ENCODE data around the gene METRN.
"Not testable (repeated sequence)": the region's sequence is repeated elsewhere in the genome, so short reads cannot be mapped to it uniquely, and the experiment has no call there.

METRN gene

DNA sequence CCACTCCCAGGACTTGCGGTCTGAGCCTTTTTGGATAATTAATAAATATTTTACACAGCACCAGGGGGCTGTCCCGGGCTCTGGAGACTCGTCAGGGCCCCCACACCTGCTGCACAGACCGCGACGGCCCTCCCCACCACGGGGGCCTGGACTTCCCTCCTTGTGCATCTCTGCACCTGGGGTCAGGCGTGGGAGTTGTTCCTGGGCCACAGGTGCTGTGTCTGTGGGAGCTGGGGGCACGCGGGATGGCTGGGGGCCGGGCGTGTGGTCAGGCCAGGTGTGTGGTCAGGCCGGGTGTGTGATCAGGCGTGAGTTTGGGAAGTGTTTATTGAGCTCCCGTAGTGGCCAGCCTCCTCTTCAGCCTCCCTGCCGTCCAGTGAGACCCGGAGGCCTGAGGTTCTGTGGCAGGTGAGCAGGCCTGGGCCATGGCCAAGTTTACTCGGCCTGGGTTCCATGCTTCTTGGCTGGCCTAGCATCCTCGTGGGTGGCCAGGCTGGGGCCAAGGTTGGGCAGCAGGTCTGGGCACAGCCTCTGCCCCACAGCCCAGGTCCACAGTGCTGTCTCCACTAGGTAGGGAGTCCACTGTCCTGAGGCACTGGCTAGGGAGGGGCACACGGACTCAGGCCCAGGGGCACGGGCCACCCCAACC lies 36.6 kb upstream of the METRN start:
- no peak for FAIRE-seq

DNA sequence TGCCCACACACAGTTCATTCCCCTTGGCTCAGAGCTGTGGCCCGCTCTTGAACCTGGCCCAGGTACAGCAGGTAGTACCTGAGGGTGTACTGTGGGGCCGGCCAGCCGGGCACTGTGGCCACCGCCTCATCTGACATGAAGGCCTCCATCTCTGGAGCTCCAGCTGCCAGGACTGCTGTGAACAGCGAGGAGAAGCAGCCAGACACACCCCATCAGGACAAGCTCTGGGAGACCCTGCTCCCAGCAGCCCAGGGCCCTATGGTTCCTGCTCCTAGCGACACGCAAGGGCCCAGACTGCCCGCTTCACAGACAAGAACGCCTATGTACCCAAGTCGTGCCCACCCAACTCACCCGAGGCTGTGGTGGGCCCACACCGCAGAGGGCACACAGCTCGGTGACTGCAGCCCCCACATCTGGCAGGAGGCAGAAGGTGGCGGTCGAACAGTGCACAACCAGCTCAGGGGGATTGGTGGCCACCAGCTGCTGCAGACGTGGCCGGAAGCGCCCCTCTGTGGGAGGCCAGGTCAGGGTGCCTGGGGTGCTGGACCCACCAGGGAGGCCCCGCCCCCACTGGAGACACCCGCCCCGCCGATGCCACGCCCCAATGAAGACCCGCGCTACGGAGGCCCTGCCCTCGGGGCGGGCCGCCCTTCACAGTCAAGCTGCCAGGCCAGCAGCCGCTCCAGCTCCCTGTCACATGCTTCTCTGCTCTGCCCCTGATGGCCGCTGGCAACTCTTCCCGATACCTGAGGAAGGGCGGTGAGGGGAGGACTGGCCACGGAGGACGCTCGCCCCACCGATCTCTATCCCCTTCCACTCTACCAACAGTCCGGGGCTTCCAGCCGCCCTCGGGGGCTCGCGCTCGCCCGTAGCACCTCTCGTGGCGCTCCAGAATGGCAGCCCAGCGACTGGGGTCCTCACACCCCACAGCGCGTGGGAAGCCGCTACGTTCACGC lies 35.8 kb upstream of the METRN start:
- FAIRE-seq = no peak

DNA sequence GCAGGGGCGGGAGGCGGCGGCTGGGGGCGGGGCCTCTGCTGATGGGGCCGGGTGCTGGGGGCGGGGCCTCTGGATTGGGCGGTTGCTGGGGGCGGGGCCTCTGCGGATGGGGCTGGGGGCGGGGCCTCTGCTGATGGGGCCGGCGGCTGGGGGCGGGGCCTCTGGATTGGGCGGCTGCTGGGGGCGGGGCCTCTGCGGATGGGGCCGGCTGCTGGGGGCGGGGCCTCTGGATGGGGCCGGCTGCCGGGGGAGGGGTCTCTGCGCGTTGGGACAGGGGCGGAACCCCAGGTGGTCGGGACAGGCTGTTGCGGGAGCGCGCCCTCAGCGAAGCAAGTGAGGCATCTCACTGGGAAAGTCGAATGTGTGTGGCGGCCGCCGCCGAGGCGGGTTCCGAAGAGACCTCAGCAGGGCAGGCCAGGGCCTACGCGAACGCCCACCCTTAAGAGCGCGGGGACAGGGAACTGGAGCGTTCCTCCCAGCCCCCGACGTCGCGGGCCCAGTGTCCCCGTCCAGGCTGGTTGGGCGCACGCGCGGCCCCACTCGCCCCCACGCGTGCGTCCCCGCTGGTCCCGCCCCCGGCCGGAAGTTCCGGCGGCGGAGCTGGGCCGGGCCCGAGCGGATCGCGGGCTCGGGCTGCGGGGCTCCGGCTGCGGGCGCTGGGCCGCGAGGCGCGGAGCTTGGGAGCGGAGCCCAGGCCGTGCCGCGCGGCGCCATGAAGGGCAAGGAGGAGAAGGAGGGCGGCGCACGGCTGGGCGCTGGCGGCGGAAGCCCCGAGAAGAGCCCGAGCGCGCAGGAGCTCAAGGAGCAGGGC lies 34.9 kb upstream of the METRN start, which contains the start of gene STUB1:
Gene STUB1, plus strand, starts transcription at position 597 of the 811 bp plus-strand sequence. Its CDS starts 116 bp downstream, at position 713.
- no peak for FAIRE-seq

DNA sequence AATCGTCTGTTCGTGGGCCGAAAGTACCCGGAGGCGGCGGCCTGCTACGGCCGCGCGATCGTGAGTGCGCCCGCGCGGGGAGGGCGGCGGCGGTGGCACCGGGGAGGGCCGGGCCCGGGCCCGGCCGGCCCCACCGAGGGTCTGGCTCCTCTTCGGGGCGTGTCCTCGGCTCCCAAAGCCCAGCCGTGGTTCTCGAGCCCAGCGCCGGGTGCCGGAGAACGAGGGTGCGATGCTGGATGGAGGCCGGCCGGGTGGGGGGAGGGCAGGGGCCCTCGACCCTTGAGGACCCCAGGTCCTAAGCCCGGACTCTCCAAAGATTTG lies 34.3 kb upstream of the METRN start:
- FAIRE-seq = no peak

DNA sequence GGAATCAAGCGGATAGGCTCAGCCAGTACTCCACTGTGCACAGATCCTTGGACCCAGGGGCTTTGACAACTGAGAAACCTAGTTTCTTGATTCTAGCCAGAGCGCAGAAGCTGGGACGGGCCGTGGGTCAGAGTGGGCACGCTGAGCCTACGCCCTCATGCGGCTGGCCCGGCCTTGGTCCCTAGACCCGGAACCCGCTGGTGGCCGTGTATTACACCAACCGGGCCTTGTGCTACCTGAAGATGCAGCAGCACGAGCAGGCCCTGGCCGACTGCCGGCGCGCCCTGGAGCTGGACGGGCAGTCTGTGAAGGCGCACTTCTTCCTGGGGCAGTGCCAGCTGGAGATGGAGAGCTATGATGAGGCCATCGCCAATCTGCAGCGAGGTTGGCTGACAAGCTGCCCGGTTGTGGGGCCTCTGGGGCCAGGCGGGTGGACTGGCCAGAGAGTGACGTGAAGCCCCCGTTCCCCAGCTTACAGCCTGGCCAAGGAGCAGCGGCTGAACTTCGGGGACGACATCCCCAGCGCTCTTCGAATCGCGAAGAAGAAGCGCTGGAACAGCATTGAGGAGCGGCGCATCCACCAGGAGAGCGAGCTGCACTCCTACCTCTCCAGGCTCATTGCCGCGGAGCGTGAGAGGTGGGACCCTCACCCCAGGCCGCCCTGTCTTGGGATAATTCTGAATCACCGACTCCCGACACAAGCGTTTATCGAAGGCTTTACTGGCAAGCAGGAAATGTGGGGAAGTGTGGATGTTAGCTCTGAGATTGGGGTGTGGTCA lies 33.8 kb upstream of the METRN start:
- no peak for FAIRE-seq

DNA sequence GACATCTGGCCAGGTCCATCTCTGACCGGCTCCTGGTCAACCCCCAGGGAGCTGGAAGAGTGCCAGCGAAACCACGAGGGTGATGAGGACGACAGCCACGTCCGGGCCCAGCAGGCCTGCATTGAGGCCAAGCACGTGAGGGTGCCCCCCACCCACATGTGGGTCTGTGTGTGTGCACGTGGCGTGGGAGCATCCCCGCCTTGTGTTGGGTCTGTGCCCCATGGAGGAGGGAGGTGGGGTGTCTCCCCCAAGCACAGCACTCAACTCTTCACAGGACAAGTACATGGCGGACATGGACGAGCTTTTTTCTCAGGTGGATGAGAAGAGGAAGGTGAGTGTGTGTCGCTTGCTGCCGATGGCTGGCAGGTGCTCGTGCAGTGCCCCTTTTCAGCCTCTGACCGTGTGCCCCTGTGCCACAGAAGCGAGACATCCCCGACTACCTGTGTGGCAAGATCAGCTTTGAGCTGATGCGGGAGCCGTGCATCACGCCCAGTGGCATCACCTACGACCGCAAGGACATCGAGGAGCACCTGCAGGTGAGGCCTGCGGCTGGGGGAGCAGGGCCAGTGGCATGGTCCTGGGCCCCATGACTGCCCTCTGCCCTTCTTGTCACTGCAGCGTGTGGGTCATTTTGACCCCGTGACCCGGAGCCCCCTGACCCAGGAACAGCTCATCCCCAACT lies 33.0 kb upstream of the METRN start:
- FAIRE-seq = no peak

DNA sequence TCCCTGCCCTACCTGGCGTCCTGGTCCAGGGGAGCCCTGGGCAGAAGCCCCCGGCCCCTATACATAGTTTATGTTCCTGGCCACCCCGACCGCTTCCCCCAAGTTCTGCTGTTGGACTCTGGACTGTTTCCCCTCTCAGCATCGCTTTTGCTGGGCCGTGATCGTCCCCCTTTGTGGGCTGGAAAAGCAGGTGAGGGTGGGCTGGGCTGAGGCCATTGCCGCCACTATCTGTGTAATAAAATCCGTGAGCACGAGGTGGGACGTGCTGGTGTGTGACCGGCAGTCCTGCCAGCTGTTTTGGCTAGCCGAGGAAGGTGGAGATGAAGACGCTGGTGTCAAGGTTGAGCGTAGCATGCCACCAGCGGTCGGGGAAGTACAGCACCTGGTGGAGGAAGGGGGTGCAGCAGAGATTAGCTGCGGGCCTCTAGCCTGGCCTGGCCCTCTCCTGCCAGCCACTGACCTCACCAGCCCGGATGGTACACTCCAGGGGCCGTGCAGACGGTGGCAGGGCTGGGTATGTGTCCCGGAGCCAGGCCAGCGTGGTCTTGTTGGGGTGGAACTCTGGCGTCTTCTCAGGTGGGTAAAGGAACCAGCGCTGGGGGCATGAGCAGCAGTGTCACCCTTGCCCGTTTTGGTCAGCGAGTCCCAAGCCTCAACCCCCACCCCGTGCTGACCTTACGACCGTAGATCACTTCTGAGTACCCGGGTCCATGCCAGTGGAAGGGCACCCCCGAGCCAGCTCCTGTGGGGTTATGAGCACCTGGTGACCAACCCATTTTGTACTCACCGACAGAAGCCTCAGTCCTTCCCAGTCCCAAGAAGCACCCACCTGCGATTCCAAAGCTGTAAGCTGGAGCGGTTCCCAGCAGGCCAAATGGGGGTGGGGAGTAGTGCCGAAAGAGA lies 32.2 kb upstream of the METRN start:
- no peak for FAIRE-seq

GRCh38 chr16:683396-684070 lies 31.4 kb upstream of the METRN start:
- FAIRE-seq = no peak

- no peak for FAIRE-seq
These were observed 30.7 kb upstream of the METRN start, which contains the start of gene JMJD8 for GRCh38 chr16:684071-684794. TSS of gene JMJD8 (minus strand) at chr16:684334. CDS start at chr16:684319, 15 bp downstream.

GRCh38 chr16:684961-685696 lies 29.8 kb upstream of the METRN start:
- no peak for FAIRE-seq

DNA sequence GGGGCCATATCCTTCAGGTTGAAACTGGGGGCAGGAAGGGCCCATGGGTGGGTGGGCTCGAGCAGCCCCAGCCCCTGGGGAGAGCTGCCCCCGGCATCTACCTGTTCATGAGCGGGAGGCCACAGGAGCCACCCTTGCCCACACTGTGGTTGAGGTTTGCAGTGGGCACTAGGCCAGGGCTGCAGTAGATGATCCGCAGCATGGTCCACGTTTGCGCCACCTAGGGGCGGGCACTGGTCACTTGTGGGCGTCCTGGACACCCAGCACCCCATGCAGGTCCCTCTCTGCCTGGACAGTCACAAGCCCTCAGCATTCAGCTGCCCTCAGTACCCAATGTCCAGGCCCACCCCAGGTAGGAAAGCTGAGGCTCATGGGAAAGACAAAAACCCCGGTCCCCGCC lies 29.0 kb upstream of the METRN start:
- FAIRE-seq = no peak

DNA sequence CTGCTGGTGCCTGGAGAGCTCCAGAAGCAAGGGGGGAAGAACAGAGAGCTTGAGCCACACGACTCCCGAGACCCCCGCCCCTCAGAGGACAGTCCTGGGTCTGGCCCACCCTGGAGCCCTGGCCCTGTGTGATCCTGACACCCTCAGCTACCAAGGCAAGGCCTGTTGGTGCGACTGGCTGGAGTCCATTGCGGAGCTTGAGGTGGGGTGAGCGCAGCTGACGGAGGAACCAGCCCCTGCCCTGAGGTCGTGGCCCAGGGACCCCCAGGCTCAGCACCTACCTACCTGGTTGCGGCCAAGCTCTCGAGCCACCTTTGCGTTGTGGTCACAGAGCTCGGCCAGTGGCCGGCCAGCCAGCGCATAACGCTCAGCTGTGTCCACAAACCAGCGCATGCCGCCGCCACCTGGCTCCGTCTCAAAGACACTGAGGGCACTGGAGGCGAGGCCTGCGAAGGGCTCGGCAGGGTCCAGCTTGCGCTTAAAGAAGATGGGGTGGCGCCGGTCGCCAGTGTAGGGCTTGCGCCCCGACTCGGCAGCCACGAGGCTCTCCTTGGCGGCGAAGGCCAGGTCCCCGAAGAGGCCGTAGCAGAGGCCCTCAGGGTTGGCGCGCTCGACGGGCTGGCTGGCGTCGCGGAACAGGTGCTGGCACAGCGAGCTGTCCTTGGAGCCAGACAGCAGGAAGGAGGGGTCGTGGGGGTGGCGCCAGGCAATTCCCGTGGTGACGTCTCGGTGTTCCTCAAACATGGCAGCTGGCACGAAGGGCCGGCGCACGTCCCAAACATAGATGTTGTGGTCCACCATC lies 28.3 kb upstream of the METRN start:
- no peak for FAIRE-seq

- no peak for FAIRE-seq
These were observed 27.4 kb upstream of the METRN start for GRCh38 chr16:687499-687898.

DNA sequence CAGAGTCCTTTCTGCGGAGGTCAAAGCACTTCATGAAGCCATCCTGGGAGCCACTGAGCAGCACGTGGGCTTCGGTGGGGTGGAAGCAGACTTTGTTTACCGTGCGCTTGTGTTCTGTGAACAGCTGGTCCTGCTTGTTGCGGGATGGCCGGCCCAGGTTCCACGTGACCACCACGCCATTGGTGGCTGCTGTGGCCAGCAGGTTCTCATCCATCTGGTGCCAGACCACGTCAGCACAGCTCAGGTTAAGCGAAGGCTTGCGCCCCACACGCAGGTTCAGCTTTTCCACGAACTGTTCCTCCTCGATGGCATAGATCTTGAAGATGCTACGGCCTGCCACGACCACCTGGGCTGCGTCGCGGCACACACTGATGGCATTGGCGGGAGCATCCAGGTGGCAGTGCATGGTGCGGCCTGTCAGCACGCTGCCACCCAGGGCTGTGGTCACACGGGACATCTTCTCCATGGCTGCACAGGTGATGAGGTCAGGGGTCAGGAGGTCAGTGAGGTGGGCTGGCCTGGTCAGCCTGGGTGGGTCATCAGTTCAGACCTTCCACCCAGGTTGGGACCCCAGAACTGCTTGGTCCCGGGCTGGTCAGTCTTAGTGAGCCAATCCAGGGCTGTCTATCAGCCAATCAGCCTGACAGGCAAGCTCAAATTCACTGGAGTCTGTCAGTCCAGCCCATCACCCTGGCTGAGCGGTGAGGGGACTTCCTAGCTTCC lies 25.6 kb upstream of the METRN start:
- no peak for FAIRE-seq

DNA sequence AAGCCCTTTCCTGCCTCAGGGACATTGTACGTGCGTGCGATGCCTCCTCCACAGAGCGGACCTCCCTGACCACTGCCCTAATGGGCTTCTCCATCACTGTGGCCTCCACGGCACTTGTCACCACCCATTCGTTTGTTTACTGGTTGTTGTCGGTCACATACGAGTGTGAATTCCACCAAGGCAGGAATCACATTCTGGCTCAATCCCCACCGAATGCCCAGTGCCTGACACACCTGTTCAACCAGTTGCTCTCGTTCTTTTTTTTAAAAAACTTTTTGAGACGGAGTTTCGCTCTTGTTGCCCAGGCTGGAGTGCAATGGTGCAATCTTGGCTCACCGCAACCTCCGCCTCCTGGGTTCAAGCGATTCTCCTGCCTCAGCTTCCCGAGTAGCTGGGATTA lies 23.7 kb upstream of the METRN start:
- FAIRE-seq = not testable (repeated sequence)

DNA sequence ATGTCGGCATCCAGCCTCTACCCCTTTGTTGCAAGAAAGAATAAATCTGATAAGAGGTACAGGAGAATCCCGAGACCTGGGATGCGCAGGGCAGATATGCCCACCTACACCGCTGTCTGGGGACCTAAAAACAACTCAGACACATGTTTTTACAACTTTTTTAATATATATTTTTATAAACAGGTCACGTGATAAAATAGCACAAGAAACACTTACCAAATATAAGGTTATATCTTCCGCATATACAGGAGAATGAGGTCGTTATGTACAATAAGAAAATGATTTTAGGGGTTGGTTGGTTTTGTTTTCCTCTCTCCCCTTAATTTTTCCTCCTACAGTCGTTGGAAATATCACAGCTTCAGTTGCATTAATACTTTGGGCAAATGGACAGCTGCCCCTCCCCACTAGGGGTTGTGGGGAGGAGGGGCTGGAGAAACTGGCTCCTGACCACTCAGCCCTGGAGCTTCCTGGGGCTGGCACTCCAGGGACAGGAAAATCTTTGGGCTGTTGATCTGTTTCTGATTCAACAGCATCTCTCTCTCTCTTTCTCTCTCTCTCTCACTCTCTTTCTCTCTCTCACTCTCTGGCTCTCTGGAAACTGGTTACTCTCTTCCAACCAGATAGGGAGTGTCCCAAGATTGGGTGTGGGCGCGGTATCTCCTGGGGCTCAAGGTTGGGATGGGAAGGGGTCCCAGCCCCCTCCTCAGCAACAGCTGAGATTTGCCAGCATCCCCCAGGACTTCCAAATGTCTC lies 22.4 kb upstream of the METRN start:
- FAIRE-seq = no peak

Measured in TTC549 (cell line).